Psoas muscle (tissue), 8 donors: ENCODE data around the gene HERC3. TPM values are rescaled to one million over a fixed set of nuclear protein-coding genes. Genes with fewer than 3 reads are reported as not detected.

ENCODE experiments used
- ATAC-seq, 4 donors: fragments of 200-7000 bp; cut with Tn5 transposase; one replicate each; pipeline ENCODE4 v1.9.1; 2020; ENCODE audit warnings: moderate library complexity in 3 of 4, mild to moderate bottlenecking in 2 of 4
- DNase-seq, 2 donors: peaks; one replicate each; pipeline ENCODE4 v3.0.0-alpha.2; 2020
- H3K27ac ChIP-seq: fragments of 200-600 bp; one replicate; pipeline ENCODE4 v1.8.0; 2022
- H3K27me3 ChIP-seq, 3 donors: fragments of 200-600 bp in 1 of 3; one replicate each; pipeline versions ENCODE4 v1.6.1 to v1.8.0; 2013 to 2022; ENCODE audit warnings: low read length in 2 of 3, mild to moderate bottlenecking in 2 of 3, moderate library complexity in 1 of 3; ENCODE audit not compliant: insufficient read depth in 3 of 3
- H3K36me3 ChIP-seq, 2 donors: fragments of 200-600 bp in 1 of 2; one replicate each; pipeline versions ENCODE4 v1.6.1 to v1.8.0; 2013 to 2022; ENCODE audit warnings: low read depth in 1 of 2, mild to moderate bottlenecking in 1 of 2, moderate library complexity in 1 of 2; ENCODE audit not compliant: insufficient read depth in 1 of 2
- H3K4me1 ChIP-seq: fragments of 200-600 bp; one replicate; pipeline ENCODE4 v1.8.0; 2022
- H3K4me3 ChIP-seq: fragments of 200-600 bp; one replicate; pipeline ENCODE4 v1.8.0; 2022; ENCODE audit warnings: mild to moderate bottlenecking
- H3K9me3 ChIP-seq: fragments of 200-600 bp; one replicate; pipeline ENCODE4 v1.8.0; 2022
- CTCF ChIP-seq: fragments of 200-600 bp; IDR thresholded peaks from one replicate; pipeline ENCODE4 v1.8.0; 2022; ENCODE audit warnings: antibody characterized with exemption
- WGBS, 3 donors: extraction: QIAGEN DNeasy Blood & Tissue Kit; methylation state at CpG; one replicate each; pipeline versions ENCODE4 v1.1.6 to v1.1.7; 2013; 5-methylcytosine and 5-hydroxymethylcytosine counted together
- intact Hi-C, 2 donors: fragments of 100-400 bp; cut with DNase I; formaldehyde crosslinking; loops; one replicate each; pipeline versions ENCODE4 v1.11.0 to v1.14.2; 2022
- polyA plus RNA-seq, 3 donors: library from polyadenylated mRNA; stranded (reverse); fragments of 200-250 nt; gene quantifications; one replicate each; pipeline ENCODE4 v1.2.3, GENCODE V29; 2013
- total RNA-seq, 4 donors: library from RNA; stranded (reverse); fragmentation: NEBNext Ultra II Directional in 2 of 4; extraction: Animal tissue kit (Norgen Biotek cat#: 25700) in 2 of 4; gene quantifications; one replicate each; pipeline versions ENCODE4 v1.2.1 to v1.2.4, GENCODE V29; 2021 to 2023
- donor health status: healthy with polysubstance abuse.
- donor health status: DM: no; HTN: no; CAD: no; lungs with moderate emphysema.
- donor health status: Bipolar disorder and iron deficiency.
- donor health status: healthy.
- donor health status: DM: yes; HTN: yes; CAD: no.
- donor health status: DM: no; HTN: no; CAD: no.
- donor health status: DM: no; HTN: no; CAD: no.
- donor health status: DM: yes; HTN: yes; CAD: no.

The HERC3 gene
- total and polyA plus RNA-seq, 7 donors = 9.5 to 35.8 (median 20.4) TPM

GRCh38 chr4:88675543-88675942 is 83.3 kb downstream of the HERC3 start:
- ATAC-seq (no peak), DNase-seq (no peak)
- H3K4me3 ChIP-seq = no peak overlapping the region
- no peaks in the 10 kb centered on the region for H3K9me3 ChIP-seq
- no peaks in the 10 kb centered on the region for H3K27me3 ChIP-seq
- no peaks in the 10 kb centered on the region for H3K4me1 ChIP-seq
- intact Hi-C loops = no loop called here
- peaks cover 0 to 71% of the 10 kb centered on the region in 2 donors for H3K36me3 ChIP-seq
- WGBS, 3 donors = 72 to 85% (median 75%) methylated on average over 2 of the region's 2 CpGs
- TF ChIP-seq CTCF = no peak
- no peak overlapping the region for H3K27ac ChIP-seq

- H3K27ac ChIP-seq = no peak overlapping the region
- TF ChIP-seq CTCF = no peak
- H3K27me3 ChIP-seq = no peaks in the 10 kb centered on the region
- ATAC-seq (no peak), DNase-seq (no peak)
- H3K4me3 ChIP-seq = no peak overlapping the region
- WGBS, 3 donors = 93 to 100% (median 94%) methylated on average over 5 of the region's 5 CpGs
- H3K9me3 ChIP-seq = no peaks in the 10 kb centered on the region
- H3K4me1 ChIP-seq = no peaks in the 10 kb centered on the region
- peaks cover 7 to 90% of the 10 kb centered on the region in 2 donors for H3K36me3 ChIP-seq
- intact Hi-C loops = no loop called here
Observed at GRCh38 chr4:88681209-88681608, 88.9 kb downstream of the HERC3 start.

- no peak for DNase-seq
- no peaks in the 10 kb centered on the region for H3K9me3 ChIP-seq
- peaks cover 5 to 67% of the 10 kb centered on the region in 2 donors for H3K36me3 ChIP-seq
- WGBS, 3 donors = 94 to 97% (median 95%) methylated on average over 3 of the region's 3 CpGs
- peak in 3 of 4 donors; percentile 52 to 73 (median 68) for ATAC-seq
- no peak overlapping the region for H3K4me3 ChIP-seq
- no peaks in the 10 kb centered on the region for H3K27me3 ChIP-seq
- no peak for TF ChIP-seq CTCF
- intact Hi-C loops = no loop called here
- H3K27ac ChIP-seq = no peak overlapping the region
- H3K4me1 ChIP-seq = no peaks in the 10 kb centered on the region
Observed at GRCh38 chr4:88690355-88690754, 98.1 kb downstream of the HERC3 start.

GRCh38 chr4:88693792-88694191 is 101.5 kb downstream of the HERC3 start:
- H3K27me3 ChIP-seq = no peaks in the 10 kb centered on the region
- ATAC-seq = no peak
- 68 to 84% (median 70%) methylated on average over 3 of the region's 3 CpGs for WGBS, 3 donors
- TF ChIP-seq CTCF = no peak
- H3K4me3 ChIP-seq = no peak overlapping the region
- peaks cover 0 to 32% of the 10 kb centered on the region in 2 donors for H3K36me3 ChIP-seq
- no peaks in the 10 kb centered on the region for H3K4me1 ChIP-seq
- H3K27ac ChIP-seq = no peak overlapping the region
- intact Hi-C loops = no loop called here
- DNase-seq = no peak
- no peaks in the 10 kb centered on the region for H3K9me3 ChIP-seq

- no peak for ATAC-seq
- H3K4me1 ChIP-seq = no peaks in the 10 kb centered on the region
- peaks cover 0 to 7% of the 10 kb centered on the region in 2 donors for H3K36me3 ChIP-seq
- no peak for TF ChIP-seq CTCF
- H3K9me3 ChIP-seq = no peaks in the 10 kb centered on the region
- DNase-seq = no peak
- peak overlapping the region; percentile 72 for H3K27ac ChIP-seq
- intact Hi-C loops = loop anchor here in 1 of 2 donors (2.0 kb wide), 1 partner anchor 76 kb away; no protein-coding TSS in a partner anchor
- H3K4me3 ChIP-seq = peak overlapping the region; percentile 77
- 56 to 64% (median 57%) methylated on average over 7 of the region's 7 CpGs for WGBS, 3 donors
- no peaks in the 10 kb centered on the region for H3K27me3 ChIP-seq
Observed at GRCh38 chr4:88696630-88697029, 104.3 kb downstream of the HERC3 start.
